Measurements from ENCODE around the gene DGLUCY. TPM values are rescaled to one million over a fixed set of nuclear protein-coding genes. Genes with fewer than 3 reads are reported as not detected.
A peak's percentile ranks its signal among the peaks of the same experiment; 100 is the strongest.

Gene DGLUCY
- total and polyA plus RNA-seq, 2 of the 13 experiments (the other 11 are each of a cell fraction or from before 2014, with no cell fraction given), result 14.8 to 36.3 TPM

GRCh38 chr14:91114079-91115065, 499 bp downstream of the DGLUCY start (continued):
- TF ChIP-seq ZNF782 (CRISPR knock-in tag; IDR thresholded peaks at IDR 0.05; ENCODE audit: borderline replicate concordance) (peak; percentile 31; the same call in 1 of the 2 replicates), ATF2 (CRISPR knock-in tag; IDR thresholded peaks at IDR 0.05) (0 out of 2 replicates have a peak, but pooled peaks have one; percentile 7), ZNF615 (CRISPR knock-in tag; IDR thresholded peaks at IDR 0.05; ENCODE audit: borderline replicate concordance) (no peak), ARID4A (CRISPR knock-in tag; IDR thresholded peaks at IDR 0.05; ENCODE audit: borderline replicate concordance) (peak; percentile 74; the same call in 1 of the 2 replicates), FOSL2 (CRISPR knock-in tag; IDR thresholded peaks at IDR 0.05) (0 out of 2 replicates have a peak, but pooled peaks have one; percentile 19), ZC3H4 (CRISPR knock-in tag; IDR thresholded peaks at IDR 0.05; ENCODE audit: borderline replicate concordance) (0 out of 2 replicates have a peak, but pooled peaks have one; percentile 86), MED13 (CRISPR knock-in tag; IDR thresholded peaks at IDR 0.05) (no peak), ZFY (CRISPR knock-in tag; IDR thresholded peaks at IDR 0.05) (peak; percentile 66), MLX (CRISPR knock-in tag; IDR thresholded peaks at IDR 0.05) (0 out of 2 replicates have a peak, but pooled peaks have one; percentile 33), HDAC2 (CRISPR knock-in tag; IDR thresholded peaks at IDR 0.05) (peak; percentile 12; the same call in 1 of the 2 replicates), ZNF574 (CRISPR knock-in tag; IDR thresholded peaks at IDR 0.05) (peak; percentile 12; the same call in 1 of the 2 replicates), PHF8 (CRISPR knock-in tag; IDR thresholded peaks at IDR 0.05) (peak; percentile 66), FLYWCH1 (CRISPR knock-in tag; IDR thresholded peaks at IDR 0.05) (0 out of 2 replicates have a peak, but pooled peaks have one; percentile 58), ZNF143 (CRISPR knock-in tag; IDR thresholded peaks at IDR 0.05) (peak; percentile 82), SALL1 (CRISPR knock-in tag; IDR thresholded peaks at IDR 0.05) (peak; percentile 59), ZKSCAN5 (CRISPR knock-in tag; IDR thresholded peaks at IDR 0.05) (no peak), NR2C2 (CRISPR knock-in tag; IDR thresholded peaks at IDR 0.05; ENCODE audit: borderline replicate concordance) (peak; percentile 63)

All from HepG2 (cell line).